A673 (cell line): ENCODE data around the gene ASXL1. TPM values are rescaled to one million over a fixed set of nuclear protein-coding genes. Genes with fewer than 3 reads are reported as not detected.

Experiments used
- BruUV-seq: library from RNA; stranded (reverse); fragments of 400-500 nt; replicated peaks from 2 replicates; lab custom pipeline; 2021; lab: Mats Ljungman, UMichigan
- CTCF ChIA-PET: fragments of 300-600 bp; sonication (Branson Sonifier 250); formaldehyde crosslinking; loops from one replicate; lab custom pipeline; 2022; ENCODE audit warnings: antibody characterized with exemption; lab: Charles Lee
- POLR2A ChIA-PET: fragments of 300-600 bp; sonication (Branson Sonifier 250); formaldehyde crosslinking; loops from one replicate; lab custom pipeline; 2022; ENCODE audit warnings: antibody characterized with exemption; ENCODE audit not compliant: low non-redundant PET; lab: Charles Lee
- DNase-seq: peaks from one replicate; pipeline ENCODE4 v3.0.0-alpha.2; 2015; ENCODE audit warnings: low spot score
- H3K27ac ChIP-seq: fragments of 200-600 bp; sonication (generic); 2 replicates; pipeline ENCODE4 v1.5.1; 2016; ENCODE audit warnings: mixed run types, low read depth, mild to moderate bottlenecking, mixed read lengths, antibody characterized with exemption, low read length; ENCODE audit not compliant: poor library complexity, severe bottlenecking
- H3K27me3 ChIP-seq: fragments of 200-600 bp; sonication (generic); replicated peaks from 2 replicates; pipeline ENCODE4 v1.6.1; 2017; ENCODE audit warnings: mixed run types, low read depth, mild to moderate bottlenecking, mixed read lengths, antibody characterized with exemption, low read length; ENCODE audit not compliant: insufficient read depth, poor library complexity
- H3K36me3 ChIP-seq: fragments of 200-600 bp; sonication (generic); 2 replicates; pipeline ENCODE4 v1.6.1; 2016; ENCODE audit warnings: mixed run types, mild to moderate bottlenecking, mixed read lengths, antibody characterized with exemption, low read length; ENCODE audit not compliant: insufficient read depth, poor library complexity, severe bottlenecking
- H3K4me1 ChIP-seq: fragments of 200-600 bp; sonication (generic); 2 replicates; pipeline ENCODE4 v1.6.1; 2017; ENCODE audit warnings: mixed run types, mild to moderate bottlenecking, mixed read lengths, antibody characterized with exemption, low read length; ENCODE audit not compliant: insufficient read depth, poor library complexity, severe bottlenecking
- H3K4me3 ChIP-seq: fragments of 200-600 bp; sonication (generic); 2 replicates; pipeline ENCODE4 v1.5.1; 2016; ENCODE audit warnings: low read depth, mixed run types, mild to moderate bottlenecking, mixed read lengths, low read length; ENCODE audit not compliant: poor library complexity, severe bottlenecking
- H3K9me3 ChIP-seq: fragments of 200-600 bp; sonication (generic); 2 replicates; pipeline ENCODE4 v1.6.1; 2016; ENCODE audit warnings: mixed run types, low read depth, mild to moderate bottlenecking, mixed read lengths, antibody characterized with exemption, low read length; ENCODE audit not compliant: poor library complexity, severe bottlenecking
- CTCF ChIP-seq: fragments of 300-800, 200-600 bp; sonication (generic); conservative IDR thresholded peaks from 2 replicates; pipeline ENCODE4 v1.5.1; 2017; ENCODE audit warnings: low read depth, mild to moderate bottlenecking, antibody characterized with exemption, low read length, moderate library complexity, mixed read lengths
- EZH2 ChIP-seq: fragments of 200-600 bp; sonication (generic); IDR thresholded peaks from 2 replicates; pipeline ENCODE4 v1.6.1; 2017; ENCODE audit warnings: borderline replicate concordance, low read depth, mild to moderate bottlenecking, mixed read lengths, antibody characterized with exemption, low read length; ENCODE audit not compliant: poor library complexity, severe bottlenecking
- intact Hi-C: fragments of 100-400 bp; cut with micrococcal nuclease; formaldehyde crosslinking; loops from one replicate; pipeline ENCODE4 v1.10.0; 2022; ENCODE audit not compliant: unreplicated experiment
- total RNA-seq: library from RNA; stranded (reverse); gene quantifications from 2 replicates; pipeline ENCODE4 v1.2.3, GENCODE V29; 2021

Gene ASXL1
- total RNA-seq, 1 experiment from 2014 or later: 101 TPM

DNA sequence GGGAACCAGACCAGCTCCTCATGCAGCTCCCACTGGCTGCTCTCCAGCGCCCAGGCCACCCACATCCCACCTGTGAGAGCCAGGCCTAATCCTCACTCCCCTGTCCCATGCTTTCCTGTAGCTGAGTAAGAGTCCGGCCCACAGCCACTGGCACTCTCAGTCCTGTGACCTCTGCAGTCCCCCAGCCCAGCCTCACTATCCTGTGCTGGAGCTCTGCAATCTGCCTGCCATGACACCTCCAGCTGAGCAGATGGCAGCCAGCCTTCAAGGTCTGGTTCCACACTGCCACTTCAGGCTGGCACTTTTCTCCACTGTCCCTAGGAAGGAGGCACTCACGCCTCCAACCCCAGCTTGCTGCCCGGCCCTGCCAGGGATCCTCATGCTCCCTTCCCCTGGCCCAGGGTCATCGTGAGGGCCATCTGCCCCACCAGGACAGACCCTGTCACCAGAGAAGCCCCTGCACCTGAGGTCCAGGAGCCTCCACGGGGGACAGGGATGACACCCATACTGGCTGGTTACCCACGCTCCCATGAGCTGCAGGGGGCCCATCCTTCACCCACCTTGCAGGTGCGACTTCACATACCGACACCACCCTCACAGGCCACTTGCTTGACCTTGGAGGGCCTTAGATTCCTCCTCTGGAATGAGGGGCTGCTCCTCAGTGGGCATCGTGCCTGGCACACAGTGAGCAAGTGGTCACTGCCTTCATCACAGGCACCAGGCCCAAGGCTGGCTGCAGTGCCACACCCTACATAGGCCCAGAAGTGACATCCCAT lies 100.1 kb downstream of the ASXL1 start:
- intact Hi-C loops: no loop called here
- ChIA-PET POLR2A (no interaction called here), CTCF (interaction anchor here (0.6 kb wide), 1 partner anchor 1366 kb away, joined by 4 read pairs; no protein-coding TSS in a partner anchor)
- no TSS peak for BruUV-seq
- DNase-seq: no peak
- Histone ChIP-seq H3K4me3 (no peak overlapping the region), H3K27ac (no peak overlapping the region), H3K36me3 (no peaks in the 10 kb centered on the region), H3K27me3 (no peaks in the 10 kb centered on the region), H3K9me3 (no peaks in the 10 kb centered on the region), H3K4me1 (no peaks in the 10 kb centered on the region)
- no peak for TF ChIP-seq EZH2
- no peak for TF ChIP-seq CTCF

DNA sequence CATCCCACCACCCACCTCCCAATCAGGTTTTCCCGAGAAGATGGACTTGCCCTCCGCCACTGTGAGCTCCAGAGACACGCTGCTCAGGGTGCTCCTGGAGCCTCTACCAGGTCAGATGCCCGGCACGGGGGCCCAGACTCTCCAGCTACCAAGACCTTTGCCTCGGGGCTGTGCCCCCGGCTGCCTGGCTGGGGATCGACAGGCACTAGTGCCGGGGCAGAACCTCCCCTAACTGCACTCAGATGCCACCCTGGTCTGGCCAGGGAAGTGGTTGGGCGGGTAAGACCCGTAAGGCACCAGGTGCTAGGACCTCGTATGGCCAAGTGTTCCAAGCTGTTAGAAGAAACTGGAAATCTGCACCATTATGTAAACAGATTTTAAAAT lies 100.7 kb downstream of the ASXL1 start:
- POLR2A ChIA-PET: no interaction called here
- Histone ChIP-seq H3K9me3 (no peaks in the 10 kb centered on the region), H3K4me1 (no peaks in the 10 kb centered on the region), H3K4me3 (no peak overlapping the region), H3K27ac (no peak overlapping the region), H3K36me3 (no peaks in the 10 kb centered on the region), H3K27me3 (no peaks in the 10 kb centered on the region)
- BruUV-seq: no TSS peak
- DNase-seq: no peak
- CTCF ChIA-PET: interaction anchor here (0.6 kb wide), 1 partner anchor 1366 kb away, joined by 4 read pairs; no protein-coding TSS in a partner anchor
- intact Hi-C loops: no loop called here
- TF ChIP-seq EZH2 (no peak), CTCF (no peak)

GRCh38 chr20:32460231-32460630 lies 102.1 kb downstream of the ASXL1 start:
- Histone ChIP-seq H3K4me1 (no peaks in the 10 kb centered on the region), H3K27ac (no peak overlapping the region), H3K4me3 (no peak overlapping the region), H3K9me3 (no peaks in the 10 kb centered on the region), H3K36me3 (no peaks in the 10 kb centered on the region), H3K27me3 (no peaks in the 10 kb centered on the region)
- DNase-seq: no peak
- ChIA-PET POLR2A (no interaction called here), CTCF (no interaction called here)
- TF ChIP-seq EZH2 (no peak), CTCF (no peak)
- intact Hi-C loops: no loop called here
- no TSS peak for BruUV-seq
